K562 (cell line): ENCODE measurements around the gene SIGMAR1. TPM values are rescaled to one million over a fixed set of nuclear protein-coding genes. Genes with fewer than 3 reads are reported as not detected.

Experiments
- CSDE1 ChIP-seq, 2 experiments: fragments of 450-650 bp; IDR thresholded peaks; 2 replicates each; pipeline ENCODE4 v1.6.1; 2016; ENCODE audit warnings: mild to moderate bottlenecking in 1 of 2
- CTCF ChIP-seq, 3 experiments: IDR thresholded peaks in 2 of 3; conservative IDR thresholded peaks in 1 of 3; 2 replicates each; pipeline ENCODE4 v1.5.1; 2011 to 2012; ENCODE audit warnings: low read length in 3 of 3, mild to moderate bottlenecking in 3 of 3, control low read depth in 2 of 3, improper control_type of control experiment in 1 of 3, inconsistent platforms in 1 of 3, low read depth in 1 of 3, mixed read lengths in 1 of 3, moderate library complexity in 1 of 3; ENCODE audit not compliant: insufficient read depth in 2 of 3
- DMBX1 ChIP-seq: fragments of 250-450 bp; sonication (Bioruptor Pico); IDR thresholded peaks from 2 replicates; pipeline ENCODE4 v1.8.0; 2022; ENCODE audit warnings: inconsistent platforms, mild to moderate bottlenecking, moderate library complexity, borderline replicate concordance
- GABPB2 ChIP-seq: fragments of 250-450 bp; sonication (Bioruptor Pico); conservative IDR thresholded peaks from 2 replicates; pipeline ENCODE4 v1.5.1; 2021; ENCODE audit warnings: mild to moderate bottlenecking
- HDAC3 ChIP-seq: fragments of 450-650 bp; IDR thresholded peaks from 2 replicates; pipeline ENCODE4 v1.6.1; 2018; ENCODE audit warnings: borderline replicate concordance, mild to moderate bottlenecking, moderate library complexity; ENCODE audit not compliant: partially characterized antibody
- HNRNPLL ChIP-seq: fragments of 200-400 bp; formaldehyde crosslinking; IDR thresholded peaks from 2 replicates; pipeline ENCODE4 v1.6.1; 2017; ENCODE audit warnings: low read length, low read depth, mild to moderate bottlenecking; ENCODE audit not compliant: poor library complexity, severe bottlenecking
- MCM7 ChIP-seq, 2 experiments: fragments of 450-650 bp; IDR thresholded peaks; 2 replicates each; pipeline ENCODE4 v1.6.1; 2016 to 2018
- NCOA1 ChIP-seq: fragments of 450-650 bp; IDR thresholded peaks from 2 replicates; pipeline ENCODE4 v1.6.1; 2016; ENCODE audit warnings: low read depth
- NUFIP1 ChIP-seq: fragments of 450-650 bp; IDR thresholded peaks from 2 replicates; pipeline ENCODE4 v1.6.1; 2018; ENCODE audit not compliant: partially characterized antibody
- PHF21A ChIP-seq: fragments of 450-650 bp; IDR thresholded peaks from 2 replicates; pipeline ENCODE4 v1.6.1; 2017; ENCODE audit warnings: low read depth, borderline replicate concordance
- PTBP1 ChIP-seq: fragments of 200-400 bp; formaldehyde crosslinking; IDR thresholded peaks from 2 replicates; pipeline ENCODE4 v1.6.1; 2017; ENCODE audit warnings: low read depth, low read length
- RBM14 ChIP-seq: fragments of 200-400 bp; formaldehyde crosslinking; IDR thresholded peaks from 2 replicates; pipeline ENCODE4 v1.6.1; 2018; ENCODE audit warnings: low read depth, mild to moderate bottlenecking, low read length, moderate library complexity, borderline replicate concordance; ENCODE audit not compliant: insufficient read depth
- SFPQ ChIP-seq: fragments of 200-400 bp; formaldehyde crosslinking; IDR thresholded peaks from 2 replicates; pipeline ENCODE4 v1.6.1; 2017; ENCODE audit warnings: mild to moderate bottlenecking, low read depth, low read length, moderate library complexity
- SRSF9 ChIP-seq: fragments of 200-400 bp; formaldehyde crosslinking; IDR thresholded peaks from 2 replicates; pipeline ENCODE4 v1.6.1; 2017; ENCODE audit warnings: low read depth, low read length, borderline replicate concordance
- TAF7 ChIP-seq: fragments of 450-650 bp; IDR thresholded peaks from 2 replicates; pipeline ENCODE4 v1.6.1; 2016; ENCODE audit warnings: missing genetic modification characterization, missing compliant biosample characterization
- ZBTB12 ChIP-seq: fragments of 250-450 bp; sonication (Bioruptor Pico); IDR thresholded peaks from 2 replicates; pipeline ENCODE4 v1.4.0; 2020
- ZEB2 ChIP-seq: fragments of 450-650 bp; IDR thresholded peaks from 2 replicates; pipeline ENCODE4 v1.6.1; 2016
- ZNF134 ChIP-seq: fragments of 250-450 bp; sonication (Bioruptor Pico); conservative IDR thresholded peaks from 2 replicates; pipeline ENCODE4 v1.4.0; 2020
- ZNF23 ChIP-seq: fragments of 250-450 bp; sonication (Bioruptor Pico); IDR thresholded peaks from 2 replicates; pipeline ENCODE4 v1.4.0; 2020; ENCODE audit warnings: mild to moderate bottlenecking
- ZNF639 ChIP-seq, 2 experiments: fragments of 200-800 bp in 1 of 2; sonication (Bioruptor generic) in 1 of 2; sonication (generic) in 1 of 2; formaldehyde crosslinking in 1 of 2; IDR thresholded peaks in 1 of 2; conservative IDR thresholded peaks in 1 of 2; 2 replicates each; pipeline versions ENCODE4 v1.5.0 to v1.6.1; 2016 to 2020; ENCODE audit warnings: missing compliant biosample characterization in 1 of 2, missing genetic modification characterization in 1 of 2, missing genetic modification reagents in 1 of 2
- polyA plus RNA-seq, 8 experiments: library from polyadenylated mRNA; depleted of rRNA in 4 of 8; stranded (reverse) in 5 of 8; unstranded in 3 of 8; fragments of >200 nt; fragmentation: Nextera tagmentation in 2 of 8; fragmentation: Illumina TruSeq in 1 of 8; extraction: Ambion mirVana in 2 of 8; extraction: Trizol in 1 of 8; gene quantifications; 2 replicates each; pipeline versions ENCODE4 v1.2.1 to v1.2.3, GENCODE V29; 2011 to 2014; ENCODE audit warnings: inconsistent platforms in 1 of 8, missing spikeins in 1 of 8
- total RNA-seq, 7 experiments: library from RNA; depleted of rRNA in 6 of 7; stranded (reverse); fragments of >200 nt in 6 of 7; fragmentation: Illumina TruSeq in 2 of 7; extraction: Trizol in 2 of 7; gene quantifications; 2 replicates each; pipeline versions ENCODE4 v1.2.1 to v1.2.3, GENCODE V29; 2011 to 2021; ENCODE audit warnings: low replicate concordance in 1 of 7

SIGMAR1 gene
- total and polyA plus RNA-seq, 9 of the 15 experiments (the other 6 are each of a cell fraction or from before 2014, with no cell fraction given) = 6.9 to 80.0 (median 35.2) TPM

GRCh38 chr9:34665381-34666250 is 28.0 kb upstream of the SIGMAR1 start (continued):
- no peak for TF ChIP-seq ZNF639 (CRISPR knock-in tag; conservative IDR thresholded peaks at IDR 0.05 in 1 of 2, IDR thresholded peaks at IDR 0.05 in 1 of 2)
- TF ChIP-seq RBM14 = no peak
- peak; percentile 58 for TF ChIP-seq HNRNPLL
- TF ChIP-seq HDAC3 = peak; percentile 61
- no peak for TF ChIP-seq NUFIP1
- TF ChIP-seq ZNF23 = no peak
- no peak for TF ChIP-seq MCM7 (IDR thresholded peaks at IDR 0.05)
- TF ChIP-seq ZBTB12 = peak; percentile 74
- TF ChIP-seq TAF7 = peak; percentile 76
- TF ChIP-seq PTBP1 = no peak
- no peak for TF ChIP-seq ZEB2
- TF ChIP-seq CSDE1 (IDR thresholded peaks at IDR 0.05) = peak in 1 of 2 experiments; percentile 40; a peak in 1 of 4 replicates
- no peak for TF ChIP-seq CTCF (IDR thresholded peaks at IDR 0.05 in 2 of 3, conservative IDR thresholded peaks at IDR 0.05 in 1 of 3; ENCODE audit: insufficient read depth in 2 of 3, low read depth in 1 of 3, low read length in 3 of 3)
- TF ChIP-seq SRSF9 = no peak
- TF ChIP-seq GABPB2 = no peak
- no peak for TF ChIP-seq DMBX1 (CRISPR knock-in tag)
- no peak for TF ChIP-seq SFPQ
- peak; percentile 85; the same call in 1 of the 2 replicates for TF ChIP-seq NCOA1
- TF ChIP-seq ZNF134 (CRISPR knock-in tag) = no peak
- no peak for TF ChIP-seq PHF21A
